Activated CD4-positive, CD25-positive, alpha-beta regulatory T cell (primary cell): Measurements from ENCODE around the gene WASL.
"Not testable (repeated sequence)": the region's sequence is repeated elsewhere in the genome, so short reads cannot be mapped to it uniquely, and the experiment has no call there.

ENCODE experiments used
- DNase-seq, 4 experiments: peaks; one replicate each; lab custom pipeline; 2025; lab: John Stamatoyannopoulos, UW

The WASL gene

GRCh38 chr7:123660514-123661354 is 88.1 kb downstream of the WASL start:
- DNase-seq: no peak

GRCh38 chr7:123658023-123658422 is 90.8 kb downstream of the WASL start:
- DNase-seq: no peak

- DNase-seq: no peak
Measured at GRCh38 chr7:123657304-123657685, 91.5 kb downstream of the WASL start.

GRCh38 chr7:123656544-123657303 is 92.1 kb downstream of the WASL start:
- no peak for DNase-seq

GRCh38 chr7:123655614-123656013 is 93.2 kb downstream of the WASL start, which contains the start of gene LMOD2:
Gene LMOD2 (plus strand): TSS chr7:123655866. CDS start chr7:123655964, 98 bp downstream.
- no peak for DNase-seq

- no peak for DNase-seq
Measured at GRCh38 chr7:123653162-123653561, 95.6 kb downstream of the WASL start.

- no peak for DNase-seq
Measured at GRCh38 chr7:123652406-123652805, 96.4 kb downstream of the WASL start.

GRCh38 chr7:123650595-123650994 is 98.2 kb downstream of the WASL start:
- DNase-seq: no peak

- DNase-seq: no peak
Measured at GRCh38 chr7:123649964-123650363, 98.8 kb downstream of the WASL start.

GRCh38 chr7:123647106-123647730 is 101.6 kb downstream of the WASL start:
- DNase-seq: no peak

- DNase-seq: no peak
Measured at GRCh38 chr7:123645516-123645915, 103.3 kb downstream of the WASL start.

- no peak for DNase-seq
Measured at GRCh38 chr7:123643495-123644441, 105.0 kb downstream of the WASL start.

GRCh38 chr7:123641901-123642300 is 106.9 kb downstream of the WASL start:
- DNase-seq: no peak

- DNase-seq: no peak
Measured at GRCh38 chr7:123640583-123640982, 108.2 kb downstream of the WASL start.

GRCh38 chr7:123639631-123640030 is 109.2 kb downstream of the WASL start:
- DNase-seq: no peak

GRCh38 chr7:123637878-123638277 is 110.9 kb downstream of the WASL start:
- DNase-seq: no peak

- no peak for DNase-seq
Measured at GRCh38 chr7:123637203-123637602, 111.6 kb downstream of the WASL start.

GRCh38 chr7:123635551-123636359 is 113.0 kb downstream of the WASL start:
- no peak for DNase-seq

- not testable (repeated sequence) for DNase-seq
Measured at GRCh38 chr7:123634011-123634573, 114.7 kb downstream of the WASL start.

- DNase-seq: no peak
Measured at GRCh38 chr7:123633553-123633952, 115.2 kb downstream of the WASL start.
